D341Med (cell line): ENCODE measurements around the gene VEGFB.
A peak's percentile ranks its signal among the peaks of the same experiment; 100 is the strongest.

Experiments
- DNase-seq: peaks from one replicate; pipeline ENCODE4 v3.0.0; 2012; ENCODE audit warnings: low spot score

The VEGFB gene

GRCh38 chr11:64247729-64248531 lies 13.5 kb downstream of the VEGFB start:
- DNase-seq = no peak

DNA sequence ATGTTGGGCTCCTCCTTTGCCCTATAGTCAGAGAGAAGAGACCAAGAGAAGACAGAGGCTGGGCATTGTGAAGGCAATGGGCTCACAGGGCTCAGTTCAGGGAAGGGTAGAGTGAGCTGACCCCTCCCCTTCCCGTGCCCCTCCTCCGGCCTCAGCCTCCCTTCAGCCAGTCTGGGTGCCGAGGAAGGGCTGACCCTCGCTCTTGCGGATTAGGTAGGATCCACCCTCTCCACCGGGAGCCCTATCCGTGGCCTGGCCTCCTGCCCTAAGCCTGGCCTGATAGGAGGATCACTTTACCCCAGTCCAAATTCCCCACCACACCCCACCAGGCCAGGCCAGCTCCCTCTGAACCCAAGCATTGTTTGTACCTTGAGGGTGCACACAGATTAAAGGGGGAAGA lies 14.2 kb downstream of the VEGFB start:
- no peak for DNase-seq

DNA sequence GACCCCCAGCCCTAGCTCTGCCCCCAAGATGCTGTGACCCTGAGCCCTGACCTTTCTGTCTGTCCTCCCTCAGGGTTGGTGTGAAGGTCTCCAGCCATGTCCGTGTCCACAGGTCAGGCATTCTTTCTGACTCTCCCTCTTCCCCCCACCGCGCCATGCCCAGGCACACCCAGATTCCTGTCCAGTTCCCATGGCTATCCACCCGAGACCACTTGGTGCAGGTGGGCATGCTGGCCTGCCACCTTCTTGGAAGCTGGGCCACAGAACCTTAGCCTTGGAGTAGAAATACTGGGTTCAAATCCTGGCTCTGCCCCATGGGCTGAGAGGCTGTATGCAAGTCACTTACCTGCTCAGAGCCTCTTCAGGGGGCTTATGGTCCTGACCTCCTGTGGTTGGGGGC lies 14.7 kb downstream of the VEGFB start:
- no peak for DNase-seq

DNA sequence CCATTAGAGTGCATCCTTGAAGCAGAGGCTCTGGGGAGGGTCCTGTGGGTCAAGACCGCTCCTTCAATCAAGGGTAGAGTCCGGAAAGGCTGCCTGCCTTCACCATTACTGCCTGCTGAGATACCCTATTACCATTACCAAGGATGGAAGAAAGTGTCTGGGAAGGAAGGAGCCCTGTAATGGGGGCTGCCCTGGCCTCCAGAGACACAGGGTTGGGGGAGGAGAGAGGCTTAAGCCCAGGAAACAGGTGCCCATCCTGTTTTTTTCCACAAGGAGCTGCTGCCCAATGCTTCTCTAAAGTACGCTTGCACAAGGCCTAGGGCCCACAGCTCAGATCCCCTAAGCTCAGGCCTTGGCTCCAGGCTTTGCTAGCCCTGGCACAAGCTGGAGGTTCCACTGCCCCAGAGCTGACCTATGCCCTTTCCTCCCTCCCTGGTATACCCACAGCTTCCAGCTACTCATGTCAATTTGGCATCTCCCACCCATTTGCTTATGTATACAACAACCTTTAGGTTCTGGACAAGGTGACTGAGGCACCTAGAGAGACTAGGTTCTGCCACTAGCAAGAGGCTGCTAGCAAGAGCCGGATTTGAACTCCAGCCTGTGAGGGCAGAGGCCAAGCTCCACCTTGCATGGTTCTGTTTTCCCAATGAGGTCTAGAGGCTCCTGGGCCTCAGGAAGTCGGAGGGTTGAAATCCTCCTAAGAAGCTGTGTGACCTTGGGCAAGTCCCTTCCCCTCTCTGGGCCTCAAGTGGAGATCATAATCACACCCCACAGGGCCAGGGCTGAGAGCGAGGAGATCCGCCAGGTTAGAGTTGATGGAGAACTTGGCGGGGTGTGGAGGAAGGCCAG lies 15.4 kb downstream of the VEGFB start:
- no peak for DNase-seq

DNA sequence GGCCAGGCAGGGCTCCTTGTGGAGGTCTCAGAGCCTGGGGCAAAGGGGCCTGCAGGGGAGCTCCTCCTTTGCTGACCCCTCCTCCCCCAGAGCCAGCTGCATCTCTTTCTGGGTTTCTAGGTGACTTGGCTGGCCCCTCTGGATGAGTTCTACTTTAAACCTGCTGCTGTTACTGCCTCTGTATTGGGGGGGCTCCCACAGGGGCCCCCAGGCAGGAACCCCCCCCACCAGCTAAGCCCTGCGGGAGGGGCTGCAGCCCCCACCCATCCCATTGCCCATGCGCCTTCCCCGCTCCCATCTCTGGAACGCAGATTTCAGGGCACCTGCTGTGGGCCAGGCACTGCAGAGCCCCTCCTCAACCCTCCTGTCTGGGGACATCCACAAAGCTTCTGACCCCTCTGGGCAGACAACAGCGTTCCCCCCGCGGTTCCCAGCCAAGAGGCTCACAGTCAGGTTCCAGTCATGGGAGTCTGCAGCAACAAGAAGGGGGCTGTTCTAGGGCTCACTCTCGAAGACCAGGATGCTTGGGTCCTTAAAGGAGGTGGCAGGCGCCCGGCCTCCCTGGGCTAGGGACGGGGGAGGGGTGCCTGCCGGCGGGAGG lies 16.1 kb downstream of the VEGFB start:
- peak; percentile 67 for DNase-seq

DNA sequence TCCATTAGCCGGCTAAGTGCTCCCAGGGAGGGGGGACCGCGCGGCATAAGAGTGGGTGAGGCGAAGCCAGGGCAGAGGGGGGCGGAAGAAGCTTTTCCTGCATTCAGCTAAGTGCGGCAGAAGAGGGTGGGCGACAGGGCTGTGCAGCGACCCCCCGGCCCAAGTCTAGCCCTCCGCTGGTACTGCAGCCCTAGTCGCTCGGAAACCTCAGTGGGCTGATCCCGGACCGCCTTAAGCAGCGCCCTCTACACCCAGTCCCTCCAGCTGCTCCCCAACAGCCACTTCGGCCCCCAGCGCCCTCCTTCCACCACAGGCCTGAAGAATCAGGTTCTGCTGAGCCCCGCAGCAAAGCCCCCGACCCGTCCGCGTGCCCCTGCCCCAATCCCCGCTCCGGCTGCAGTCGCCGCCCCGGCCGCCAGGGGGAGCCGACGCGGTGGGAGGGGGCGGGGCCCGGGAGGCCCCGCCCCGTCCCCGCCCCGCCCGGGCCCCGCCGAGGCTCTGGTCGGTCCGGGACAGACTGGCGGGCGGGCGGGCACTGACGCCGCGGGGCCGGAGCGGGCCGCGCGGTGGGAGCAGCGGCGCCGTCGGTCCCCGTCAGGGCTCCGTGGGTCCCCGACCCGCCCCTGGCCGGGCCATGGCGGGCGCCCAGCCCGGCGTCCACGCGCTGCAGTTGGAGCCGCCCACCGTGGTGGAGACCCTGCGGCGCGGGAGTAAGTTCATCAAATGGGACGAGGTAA lies 16.8 kb downstream of the VEGFB start, which contains the start of gene PLCB3:
Gene PLCB3, plus strand, starts transcription at position 515 of the 737 bp plus-strand sequence. Its CDS starts 120 bp downstream, at position 635.
- peak; percentile 94 for DNase-seq

DNA sequence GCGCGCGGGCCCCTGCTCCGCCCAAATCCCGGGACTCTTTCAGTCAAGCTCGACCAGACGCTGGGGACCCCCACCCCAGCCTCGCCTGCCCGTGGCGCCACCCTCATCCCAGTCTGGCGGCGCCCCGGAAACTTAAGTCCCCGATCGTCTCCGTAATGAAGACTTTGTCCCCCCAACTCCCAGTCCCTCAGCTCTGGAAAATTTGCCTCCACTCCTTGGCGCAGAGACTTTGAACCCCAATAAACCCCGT lies 17.3 kb downstream of the VEGFB start:
- no peak for DNase-seq

GRCh38 chr11:64252003-64252872 lies 17.9 kb downstream of the VEGFB start:
- peak; percentile 54 for DNase-seq

DNA sequence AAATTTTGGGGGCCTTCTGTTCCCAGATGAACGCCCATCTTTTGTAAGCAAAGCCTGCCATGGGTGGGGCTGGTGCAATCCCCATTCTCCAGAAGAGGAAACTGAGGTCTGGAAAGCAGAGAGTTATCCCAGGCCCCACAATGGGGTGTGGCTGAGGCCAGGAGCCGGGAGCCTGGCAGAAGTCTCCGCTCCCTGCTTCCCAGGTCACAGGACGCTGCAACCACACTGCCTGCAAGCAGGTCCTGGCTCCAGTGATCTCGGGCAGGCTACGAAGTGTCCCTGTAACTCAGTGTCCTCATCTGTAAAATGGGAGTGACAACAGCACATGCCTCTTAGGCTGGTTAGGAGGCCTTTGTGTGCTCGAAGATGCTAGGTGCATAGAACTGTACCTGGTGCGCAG lies 18.7 kb downstream of the VEGFB start:
- DNase-seq = no peak

- no peak for DNase-seq
Observed at GRCh38 chr11:64253481-64253880, 19.1 kb downstream of the VEGFB start.

GRCh38 chr11:64254326-64254725 lies 19.9 kb downstream of the VEGFB start:
- DNase-seq = no peak

DNA sequence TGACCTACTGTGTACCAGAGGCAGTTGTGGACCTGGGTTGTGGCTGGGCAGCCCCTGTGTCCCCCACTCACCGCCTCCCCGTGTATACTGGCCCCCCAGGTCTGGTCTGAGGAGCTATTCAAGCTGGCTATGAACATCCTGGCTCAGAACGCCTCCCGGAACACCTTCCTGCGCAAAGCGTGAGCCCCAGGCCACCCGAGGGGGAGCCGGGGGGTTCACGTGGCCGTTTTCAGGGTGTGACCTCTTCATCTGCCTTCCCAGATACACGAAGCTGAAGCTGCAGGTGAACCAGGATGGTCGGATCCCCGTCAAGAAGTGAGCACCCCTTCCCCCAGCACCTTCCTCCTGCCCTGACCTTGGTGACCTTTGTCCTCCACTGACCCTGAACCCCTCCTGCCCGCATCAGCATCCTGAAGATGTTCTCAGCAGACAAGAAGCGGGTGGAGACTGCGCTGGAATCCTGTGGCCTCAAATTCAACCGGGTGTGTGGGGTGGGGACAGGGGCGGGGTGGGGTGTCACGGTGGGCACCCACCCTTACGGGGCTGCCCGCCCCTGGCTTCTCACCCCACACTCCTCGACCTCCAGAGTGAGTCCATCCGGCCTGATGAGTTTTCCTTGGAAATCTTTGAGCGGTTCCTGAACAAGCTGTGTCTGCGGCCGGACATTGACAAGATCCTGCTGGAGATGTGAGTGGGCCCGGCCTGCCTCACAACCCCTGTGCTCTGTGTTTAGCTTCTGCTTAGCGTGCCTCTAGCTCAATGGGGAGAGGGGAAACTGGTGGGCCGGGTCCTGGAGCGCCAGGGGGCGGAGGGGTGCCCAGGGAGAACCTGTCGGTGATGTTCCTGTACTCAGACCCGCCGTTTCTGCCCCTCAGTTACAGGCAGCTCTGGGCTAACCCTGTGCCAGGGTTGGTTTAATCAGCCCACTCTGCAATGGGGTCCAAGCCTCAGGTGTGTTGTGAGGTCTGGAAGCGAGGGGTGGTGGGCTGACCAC lies 21.0 kb downstream of the VEGFB start:
- no peak for DNase-seq

- DNase-seq = no peak
Observed at GRCh38 chr11:64256300-64256699, 21.9 kb downstream of the VEGFB start.

GRCh38 chr11:64258356-64258755 lies 24.0 kb downstream of the VEGFB start:
- DNase-seq = no peak

DNA sequence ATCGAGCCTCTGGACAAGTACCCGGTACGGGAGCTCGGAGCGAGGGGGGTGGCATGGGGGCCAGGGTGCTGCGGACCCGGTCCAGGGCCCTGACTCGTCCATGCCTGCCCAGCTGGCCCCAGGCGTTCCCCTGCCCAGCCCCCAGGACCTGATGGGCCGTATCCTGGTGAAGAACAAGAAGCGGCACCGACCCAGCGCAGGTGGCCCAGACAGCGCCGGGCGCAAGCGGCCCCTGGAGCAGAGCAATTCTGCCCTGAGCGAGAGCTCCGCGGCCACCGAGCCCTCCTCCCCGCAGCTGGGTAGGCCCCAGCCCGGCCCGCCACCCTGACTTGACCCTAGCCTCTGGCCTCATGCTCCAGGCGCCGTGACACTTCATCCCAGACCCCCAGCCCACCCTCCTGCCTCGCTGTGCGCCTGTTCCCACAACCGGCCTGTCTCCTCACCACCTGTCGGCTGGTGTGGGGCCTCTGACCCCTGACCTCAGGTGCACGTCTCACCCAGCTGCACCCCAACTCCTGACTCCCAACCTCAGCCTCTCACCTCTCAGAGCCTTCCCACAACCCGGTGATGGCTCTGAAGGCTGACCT lies 24.7 kb downstream of the VEGFB start:
- no peak for DNase-seq

DNA sequence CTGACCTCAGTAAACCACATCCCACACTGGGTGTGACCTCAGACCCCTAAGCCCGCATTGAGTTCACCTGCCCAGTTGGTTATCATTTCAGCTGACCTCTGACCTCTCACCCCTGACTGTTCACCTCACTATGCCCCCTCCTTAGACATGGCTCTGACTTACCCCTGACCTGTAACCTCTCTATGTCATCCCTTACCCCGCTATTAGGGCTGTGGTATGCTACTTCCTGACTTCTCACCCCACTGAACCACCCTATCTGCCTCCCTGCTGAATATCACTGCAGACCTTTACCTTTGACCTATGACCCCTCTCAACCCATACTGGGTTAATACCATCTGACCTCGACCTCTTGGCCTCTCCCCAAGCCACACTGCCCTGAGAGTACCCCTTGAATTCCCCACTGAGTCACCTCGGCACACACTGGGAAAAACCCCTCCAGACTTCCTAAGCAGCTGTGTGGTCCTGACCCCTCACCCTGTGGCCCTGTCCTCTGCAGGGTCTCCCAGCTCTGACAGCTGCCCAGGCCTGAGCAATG lies 25.2 kb downstream of the VEGFB start:
- DNase-seq = no peak

DNA sequence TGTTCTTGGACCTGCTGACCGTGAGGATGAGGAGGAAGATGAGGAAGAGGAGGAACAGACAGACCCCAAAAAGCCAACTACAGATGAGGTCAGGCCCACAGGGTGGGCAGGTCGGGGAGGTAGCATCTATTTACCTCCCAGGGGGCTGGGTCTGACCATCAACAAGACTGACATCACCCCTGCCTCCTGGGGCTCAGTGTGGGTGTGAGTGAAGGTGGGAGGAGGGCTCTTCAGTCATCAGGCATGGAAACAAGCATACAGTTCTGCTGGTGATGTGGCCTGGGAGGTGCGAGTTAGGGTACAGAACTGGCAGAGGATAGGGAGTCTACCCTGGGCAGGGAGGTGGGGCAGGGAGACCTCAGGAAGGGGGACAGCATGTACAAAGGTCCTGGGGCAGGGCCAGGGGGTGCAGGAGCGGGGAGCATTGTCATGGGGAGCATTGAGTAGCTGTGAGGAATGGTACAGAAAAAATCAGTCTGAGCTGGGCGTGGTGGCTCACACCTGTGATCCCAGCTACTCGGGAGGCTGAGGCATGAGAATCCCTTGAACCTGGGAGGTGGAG lies 25.8 kb downstream of the VEGFB start:
- DNase-seq = no peak

DNA sequence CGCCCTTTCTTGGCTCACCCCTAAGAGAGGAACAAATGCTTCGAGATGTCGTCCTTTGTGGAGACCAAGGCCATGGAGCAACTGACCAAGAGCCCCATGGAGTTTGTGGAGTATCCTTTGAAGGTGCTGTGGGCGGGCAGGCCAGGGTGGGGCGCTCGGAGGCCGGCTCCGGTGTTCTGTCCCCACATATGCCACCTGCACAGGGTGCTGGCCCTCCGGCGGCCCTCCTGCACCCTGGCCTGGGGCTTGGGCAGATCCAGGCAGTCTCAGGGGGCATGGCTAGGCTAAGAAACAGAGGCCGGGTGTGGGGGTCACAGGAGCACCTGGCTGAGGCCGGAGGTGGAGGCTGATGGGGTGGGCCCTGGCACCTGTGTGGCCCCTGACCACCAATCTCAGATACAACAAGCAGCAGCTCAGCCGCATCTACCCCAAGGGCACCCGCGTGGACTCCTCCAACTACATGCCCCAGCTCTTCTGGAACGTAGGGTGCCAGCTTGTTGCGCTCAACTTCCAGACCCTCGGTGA lies 27.2 kb downstream of the VEGFB start:
- DNase-seq = no peak
